ENCODE measurements around the gene NT5E. TPM values are rescaled to one million over a fixed set of nuclear protein-coding genes. Genes with fewer than 3 reads are reported as not detected.

NT5E gene
- total RNA-seq, 4 donors from 2014 or later, result 0.68 to 6.7 (median 3.2) TPM

- Histone ChIP-seq H3K36me3 (no peaks in the 10 kb centered on the region), H3K9me3 (no peaks in the 10 kb centered on the region), H3K27me3 (no peaks in the 10 kb centered on the region), H3K4me1 (no peaks in the 10 kb centered on the region), H3K4me3 (no peak overlapping the region), H3K27ac (no peak overlapping the region)
- no peak for TF ChIP-seq POLR2A (IDR thresholded peaks at IDR 0.05)
- TF ChIP-seq CTCF (IDR thresholded peaks at IDR 0.05), result no peak
- no peak for DNase-seq
- 55 to 70% methylated on average over 2 of the region's 2 CpGs for WGBS, 2 donors
- intact Hi-C loops (cut with DNase I), result no loop called here
These were observed 33.1 kb upstream of the NT5E start for GRCh38 chr6:85416766-85417165.

- Histone ChIP-seq H3K9me3 (no peaks in the 10 kb centered on the region), H3K27me3 (no peaks in the 10 kb centered on the region), H3K36me3 (no peaks in the 10 kb centered on the region), H3K4me1 (no peaks in the 10 kb centered on the region), H3K4me3 (no peak overlapping the region), H3K27ac (no peak overlapping the region)
- no peak for DNase-seq
- intact Hi-C loops (cut with DNase I), result no loop called here
- no peak for TF ChIP-seq CTCF (IDR thresholded peaks at IDR 0.05)
- no peak for TF ChIP-seq POLR2A (IDR thresholded peaks at IDR 0.05)
These were observed 32.5 kb upstream of the NT5E start for GRCh38 chr6:85417336-85417735.

GRCh38 chr6:85418059-85418458 lies 31.8 kb upstream of the NT5E start:
- no peak overlapping the region for H3K4me3 ChIP-seq
- H3K9me3 ChIP-seq, result no peaks in the 10 kb centered on the region
- intact Hi-C loops (cut with DNase I), result no loop called here
- H3K27ac ChIP-seq, result no peak overlapping the region
- H3K4me1 ChIP-seq, result no peaks in the 10 kb centered on the region
- H3K27me3 ChIP-seq, result no peaks in the 10 kb centered on the region
- TF ChIP-seq POLR2A (IDR thresholded peaks at IDR 0.05), result no peak
- TF ChIP-seq CTCF (IDR thresholded peaks at IDR 0.05), result no peak
- no peaks in the 10 kb centered on the region for H3K36me3 ChIP-seq
- DNase-seq, result no peak
- 74 to 93% methylated on average over 2 of the region's 2 CpGs for WGBS, 2 donors

- DNase-seq, result no peak
- WGBS, 2 donors, result 34 to 52% methylated on average over 2 of the region's 2 CpGs
- H3K36me3 ChIP-seq, result no peaks in the 10 kb centered on the region
- H3K9me3 ChIP-seq, result no peaks in the 10 kb centered on the region
- no peaks in the 10 kb centered on the region for H3K4me1 ChIP-seq
- no peak for TF ChIP-seq POLR2A (IDR thresholded peaks at IDR 0.05)
- no peak for TF ChIP-seq CTCF (IDR thresholded peaks at IDR 0.05)
- intact Hi-C loops (cut with DNase I), result no loop called here
- no peak overlapping the region for H3K4me3 ChIP-seq
- no peak overlapping the region for H3K27ac ChIP-seq
- no peaks in the 10 kb centered on the region for H3K27me3 ChIP-seq
These were observed 30.7 kb upstream of the NT5E start for GRCh38 chr6:85419046-85419759.

- no peaks in the 10 kb centered on the region for H3K9me3 ChIP-seq
- TF ChIP-seq POLR2A (IDR thresholded peaks at IDR 0.05) (no peak), CTCF (IDR thresholded peaks at IDR 0.05) (no peak)
- no peak overlapping the region for H3K27ac ChIP-seq
- no peak overlapping the region for H3K4me3 ChIP-seq
- WGBS, 2 donors, result 91 to 94% methylated on average over 1 of the region's 1 CpG
- no peaks in the 10 kb centered on the region for H3K36me3 ChIP-seq
- intact Hi-C loops (cut with DNase I), result no loop called here
- H3K4me1 ChIP-seq, result no peaks in the 10 kb centered on the region
- no peak for DNase-seq
- no peaks in the 10 kb centered on the region for H3K27me3 ChIP-seq
These were observed 29.3 kb upstream of the NT5E start for GRCh38 chr6:85420551-85420950.

Measured in esophagus squamous epithelium (tissue), 5 donors.